Pancreas (tissue), 10 donors: ENCODE measurements around the gene CCDC28B. TPM values are rescaled to one million over a fixed set of nuclear protein-coding genes. Genes with fewer than 3 reads are reported as not detected.

Experiments used
- ATAC-seq, 4 donors: fragments of 200-7000 bp; cut with Tn5 transposase; one replicate each; pipeline versions ENCODE4 v1.8.0 to v1.9.1; 2020; ENCODE audit warnings: mild to moderate bottlenecking in 4 of 4, moderate library complexity in 4 of 4
- DNase-seq, 6 donors: peaks; one replicate each; pipeline ENCODE4 v3.0.0-alpha.2; 2020
- FAIRE-seq: peaks from 2 replicates; lab custom pipeline; 2012; peaks lifted over from hg19 to GRCh38; lab: Jason Lieb, UNC
- H3K27ac ChIP-seq, 4 donors: fragments of 200-600 bp; sonication (generic); 1 replicate in 3 of 4; 2 replicates in 1 of 4; pipeline versions ENCODE4 v1.5.0 to v1.8.0; 2020
- H3K27me3 ChIP-seq, 4 donors: fragments of 200-600 bp; one replicate each; pipeline ENCODE4 v1.8.0; 2021
- H3K36me3 ChIP-seq, 3 donors: fragments of 200-600 bp; sonication (generic) in 1 of 3; one replicate each; pipeline versions ENCODE4 v1.5.0 to v1.8.0; 2020 to 2021
- H3K4me1 ChIP-seq, 3 donors: fragments of 200-600 bp; one replicate each; pipeline ENCODE4 v1.8.0; 2021
- H3K4me3 ChIP-seq, 4 donors: fragments of 200-600 bp; sonication (generic) in 2 of 4; one replicate each; pipeline versions ENCODE4 v1.5.0 to v1.8.0; 2020 to 2021
- H3K9me3 ChIP-seq, 4 donors: fragments of 200-600 bp; one replicate each; pipeline ENCODE4 v1.8.0; 2021
- CTCF ChIP-seq, 4 donors: fragments of 200-600 bp; sonication (generic) in 3 of 4; IDR thresholded peaks; one replicate each; pipeline versions ENCODE4 v1.5.0 to v1.8.0; 2021; ENCODE audit warnings: antibody characterized with exemption in 4 of 4
- WGBS, 2 donors: extraction: QIAGEN DNeasy Blood & Tissue Kit; methylation state at CpG; one replicate each; pipeline ENCODE4 v1.1.7; 2013; 5-methylcytosine and 5-hydroxymethylcytosine counted together
- intact Hi-C, 3 donors: fragments of 100-400 bp; cut with DNase I; formaldehyde crosslinking; loops; one replicate each; pipeline versions ENCODE4 v1.11.1 to v1.14.2; 2022
- polyA plus RNA-seq, 2 donors: library from polyadenylated mRNA; stranded (reverse); fragments of 200-250 nt; gene quantifications; one replicate each; pipeline ENCODE4 v1.2.3, GENCODE V29; 2013
- total RNA-seq, 6 donors: library from RNA; stranded (reverse); fragmentation: NEBNext Ultra II Directional in 4 of 6; extraction: Animal tissue kit (Norgen Biotek cat#: 25700) in 4 of 6; gene quantifications; one replicate each; pipeline versions ENCODE4 v1.2.1 to v1.2.4, GENCODE V29; 2021 to 2023
- donor health status: healthy with polysubstance abuse.
- donor health status: DM: no; HTN: no; CAD: no; lungs with moderate emphysema.
- donor health status: DM: no; HTN: no; CAD: no.
- donor health status: control.
- donor health status: control.
- donor health status: Bipolar disorder and iron deficiency.
- donor health status: DM: yes; HTN: yes; CAD: no.
- donor health status: DM: no; HTN: no; CAD: no.
- donor health status: DM: no; HTN: no; CAD: no.
- donor health status: DM: yes; HTN: yes; CAD: no.

The CCDC28B gene
- total and polyA plus RNA-seq, 8 donors = 1.6 to 8.5 (median 3.6) TPM

- no peaks in the 10 kb centered on the region for H3K9me3 ChIP-seq
- peaks cover 3 to 16% (median 6%) of the 10 kb centered on the region in 3 donors for H3K36me3 ChIP-seq
- DNase-seq = peak in 2 of 6 donors; percentile 18 to 20
- ATAC-seq = no peak
- peaks cover 7 to 11% (median 10%) of the 10 kb centered on the region in 3 donors for H3K4me1 ChIP-seq
- 50 to 55% methylated on average over 4 of the region's 4 CpGs for WGBS, 2 donors
- H3K27ac ChIP-seq = peak overlapping the region in 1 of 4 donors; percentile 71
- no peaks in the 10 kb centered on the region for H3K27me3 ChIP-seq
- intact Hi-C loops = no loop called here
- FAIRE-seq = no peak
- no peak for TF ChIP-seq CTCF (IDR thresholded peaks at IDR 0.05)
- H3K4me3 ChIP-seq = no peak overlapping the region
Measured at GRCh38 chr1:32199043-32199716, 1.2 kb upstream of the CCDC28B start.

GRCh38 chr1:32199717-32200072 is 700 bp upstream of the CCDC28B start:
- DNase-seq (peak; percentile 70 to 92 (median 84)), FAIRE-seq (no peak), ATAC-seq (peak; percentile 59 to 81 (median 72))
- Histone ChIP-seq H3K36me3 (peaks cover 0 to 11% (median 6%) of the 10 kb centered on the region in 3 donors), H3K9me3 (no peaks in the 10 kb centered on the region), H3K4me3 (peak overlapping the region in 1 of 4 donors; percentile 52), H3K27ac (peak overlapping the region; percentile 29 to 71 (median 56)), H3K27me3 (no peaks in the 10 kb centered on the region), H3K4me1 (peaks cover 7 to 11% (median 10%) of the 10 kb centered on the region in 3 donors)
- intact Hi-C loops = no loop called here
- TF ChIP-seq CTCF (IDR thresholded peaks at IDR 0.05) = no peak
- 17 to 21% methylated on average over 6 of the region's 6 CpGs for WGBS, 2 donors

- 4 to 5% methylated on average over 25 to 26 of the region's 26 CpGs for WGBS, 2 donors
- DNase-seq = peak; percentile 60 to 83 (median 73)
- no peak for FAIRE-seq
- Histone ChIP-seq H3K4me3 (peak overlapping the region; percentile 26 to 67 (median 52)), H3K36me3 (no peaks in the 10 kb centered on the region), H3K27ac (peak overlapping the region in 3 of 4 donors; percentile 49 to 71 (median 64)), H3K27me3 (no peaks in the 10 kb centered on the region), H3K9me3 (no peaks in the 10 kb centered on the region), H3K4me1 (peaks cover 9 to 15% (median 10%) of the 10 kb centered on the region in 3 donors)
- peak; percentile 49 to 68 (median 58) for ATAC-seq
- intact Hi-C loops = no loop called here
- TF ChIP-seq CTCF (IDR thresholded peaks at IDR 0.05) = no peak
Measured at GRCh38 chr1:32201011-32201855, 838 bp downstream of the CCDC28B start.

GRCh38 chr1:32204943-32205361 is 4.6 kb downstream of the CCDC28B start:
- Histone ChIP-seq H3K27ac (peak overlapping the region; percentile 33 to 50 (median 42)), H3K36me3 (no peaks in the 10 kb centered on the region), H3K27me3 (no peaks in the 10 kb centered on the region), H3K4me1 (peaks cover 2 to 13% (median 3%) of the 10 kb centered on the region in 3 donors), H3K4me3 (peak overlapping the region; percentile 32 to 77 (median 62)), H3K9me3 (no peaks in the 10 kb centered on the region)
- WGBS, 2 donors = 20% methylated on average over 19 to 26 of the region's 26 CpGs
- FAIRE-seq (no peak), DNase-seq (peak in 4 of 6 donors; percentile 28 to 72 (median 58)), ATAC-seq (peak; percentile 6 to 20 (median 9))
- no peak for TF ChIP-seq CTCF (IDR thresholded peaks at IDR 0.05)
- intact Hi-C loops = no loop called here
